COLO668 (cell line): ENCODE results near the gene KMT2C.
"Not testable (repeated sequence)": the region's sequence is repeated elsewhere in the genome, so short reads cannot be mapped to it uniquely, and the experiment has no call there.

Source experiments
- DNase-seq: peaks from one replicate; lab custom pipeline; 2025; ENCODE audit not compliant: unreplicated experiment; lab: John Stamatoyannopoulos, UW

KMT2C gene

GRCh38 chr7:152365982-152366603 is 69.7 kb downstream of the KMT2C start:
- no peak for DNase-seq

- no peak for DNase-seq
Measured at GRCh38 chr7:152363798-152364197, 72.0 kb downstream of the KMT2C start.

- DNase-seq, result no peak
Measured at GRCh38 chr7:152362128-152362926, 73.5 kb downstream of the KMT2C start.

- DNase-seq, result no peak
Measured at GRCh38 chr7:152355474-152356057, 80.2 kb downstream of the KMT2C start.

GRCh38 chr7:152354061-152354460 is 81.7 kb downstream of the KMT2C start:
- no peak for DNase-seq

- DNase-seq, result not testable (repeated sequence)
Measured at GRCh38 chr7:152353281-152353680, 82.5 kb downstream of the KMT2C start.

- not testable (repeated sequence) for DNase-seq
Measured at GRCh38 chr7:152351747-152352146, 84.1 kb downstream of the KMT2C start.

GRCh38 chr7:152351168-152351567 is 84.6 kb downstream of the KMT2C start:
- DNase-seq, result peak; percentile 4

GRCh38 chr7:152347888-152348287 is 87.9 kb downstream of the KMT2C start:
- DNase-seq, result no peak

- DNase-seq, result no peak
Measured at GRCh38 chr7:152344253-152344652, 91.5 kb downstream of the KMT2C start.

- DNase-seq, result no peak
Measured at GRCh38 chr7:152342796-152343195, 93.0 kb downstream of the KMT2C start.

GRCh38 chr7:152341914-152342236 is 93.9 kb downstream of the KMT2C start:
- no peak for DNase-seq

- peak; percentile 9 for DNase-seq
Measured at GRCh38 chr7:152341039-152341913, 94.5 kb downstream of the KMT2C start.

GRCh38 chr7:152340161-152340560 is 95.6 kb downstream of the KMT2C start:
- no peak for DNase-seq

GRCh38 chr7:152338561-152338960 is 97.2 kb downstream of the KMT2C start:
- no peak for DNase-seq

GRCh38 chr7:152336754-152337368 is 98.9 kb downstream of the KMT2C start:
- DNase-seq, result peak; percentile 15

GRCh38 chr7:152335900-152336571 is 99.8 kb downstream of the KMT2C start:
- DNase-seq, result no peak

- no peak for DNase-seq
Measured at GRCh38 chr7:152333134-152333533, 102.7 kb downstream of the KMT2C start.

- no peak for DNase-seq
Measured at GRCh38 chr7:152330827-152331226, 105.0 kb downstream of the KMT2C start.

GRCh38 chr7:152329469-152329868 is 106.3 kb downstream of the KMT2C start:
- DNase-seq, result no peak
